GM13976 (cell line): ENCODE results near the gene KRT39.
"Not testable (repeated sequence)": the region's sequence is repeated elsewhere in the genome, so short reads cannot be mapped to it uniquely, and the experiment has no call there.

Source experiments
- DNase-seq: peaks from one replicate; pipeline ENCODE4 v3.0.0; 2012; ENCODE audit warnings: low spot score
- CTCF ChIP-seq: IDR thresholded peaks from 2 replicates; pipeline ENCODE4 v1.5.1; 2012; ENCODE audit warnings: borderline replicate concordance, mild to moderate bottlenecking; ENCODE audit not compliant: insufficient read depth; ENCODE audit errors: extremely low read depth, missing control alignments, control extremely low read depth
- in situ Hi-C: fragments of 300-500 bp; cut with MboI; formaldehyde crosslinking; loops from one replicate; pipeline ENCODE4 v1.12.0; 2022; ENCODE audit warnings: low sequenced_read_pairs, mixed read lengths, inconsistent platforms; ENCODE audit not compliant: unreplicated experiment

KRT39 gene

GRCh38 chr17:40931311-40931710, 35.4 kb downstream of the KRT39 start:
- in situ Hi-C loops, result no loop called here
- no peak for TF ChIP-seq CTCF
- no peak for DNase-seq

GRCh38 chr17:40926341-40926740, 40.4 kb downstream of the KRT39 start:
- no peak for TF ChIP-seq CTCF
- in situ Hi-C loops, result no loop called here
- no peak for DNase-seq

GRCh38 chr17:40922239-40922638, 44.5 kb downstream of the KRT39 start:
- in situ Hi-C loops, result loop anchor here (25.0 kb wide), 2 partner anchors 390 to 740 kb away; partner anchors contain the start of genes KRTAP16-1, KRTAP17-1 and KRTAP29-1
- no peak for DNase-seq

GRCh38 chr17:40921026-40921425, 45.7 kb downstream of the KRT39 start:
- in situ Hi-C loops, result loop anchor here (25.0 kb wide), 2 partner anchors 391 to 741 kb away; partner anchors contain the start of genes KRTAP16-1, KRTAP17-1 and KRTAP29-1
- no peak for TF ChIP-seq CTCF
- no peak for DNase-seq

More at GRCh38 chr17:40922239-40922638, 44.5 kb downstream of the KRT39 start:
- TF ChIP-seq CTCF, result no peak

- DNase-seq, result not testable (repeated sequence)
- in situ Hi-C loops, result loop anchor here (25.0 kb wide), 2 partner anchors 395 to 745 kb away; partner anchors contain the start of genes KRTAP16-1, KRTAP17-1 and KRTAP29-1
These were observed 49.6 kb downstream of the KRT39 start for GRCh38 chr17:40917116-40917515.

GRCh38 chr17:40916366-40916765, 50.4 kb downstream of the KRT39 start:
- no peak for DNase-seq
- TF ChIP-seq CTCF, result no peak
- in situ Hi-C loops, result loop anchor here (25.0 kb wide), 2 partner anchors 396 to 746 kb away; partner anchors contain the start of genes KRTAP16-1, KRTAP17-1 and KRTAP29-1

GRCh38 chr17:40915721-40916256, 51.0 kb downstream of the KRT39 start:
- in situ Hi-C loops, result loop anchor here (25.0 kb wide), 2 partner anchors 397 to 747 kb away; partner anchors contain the start of genes KRTAP16-1, KRTAP17-1 and KRTAP29-1
- TF ChIP-seq CTCF, result no peak
- DNase-seq, result peak; percentile 48
